H1 (cell line): ENCODE results near the gene PRKCA. TPM values are rescaled to one million over a fixed set of nuclear protein-coding genes. Genes with fewer than 3 reads are reported as not detected.

Source experiments
- JUND ChIP-seq: IDR thresholded peaks from 2 replicates; pipeline ENCODE4 v1.6.1; 2011; ENCODE audit warnings: mild to moderate bottlenecking, improper control_type of control experiment, low read length
- POLR2A ChIP-seq, 2 experiments: IDR thresholded peaks; 1 replicate in 1 of 2; 2 replicates in 1 of 2; pipeline ENCODE4 v1.6.1; 2011; ENCODE audit warnings: low read depth in 2 of 2, low read length in 2 of 2, mild to moderate bottlenecking in 2 of 2; ENCODE audit errors: control extremely low read depth in 1 of 2
- RAD21 ChIP-seq, 2 experiments: IDR thresholded peaks in 1 of 2; conservative IDR thresholded peaks in 1 of 2; 2 replicates each; pipeline ENCODE4 v1.6.1; 2011; ENCODE audit warnings: low read depth in 2 of 2, low read length in 2 of 2, improper control_type of control experiment in 1 of 2, inconsistent platforms in 1 of 2, mild to moderate bottlenecking in 1 of 2, moderate library complexity in 1 of 2
- polyA plus RNA-seq, 7 experiments: library from polyadenylated mRNA; depleted of rRNA in 3 of 7; stranded (reverse) in 5 of 7; unstranded in 2 of 7; fragments of >200 nt in 5 of 7; fragments of 200-250 nt in 2 of 7; gene quantifications; 1 replicate in 5 of 7; 2 replicates in 1 of 7; 4 replicates in 1 of 7; pipeline versions ENCODE4 v1.2.1 to v1.2.3, GENCODE V29; 2011 to 2013; ENCODE audit warnings: missing spikeins in 2 of 7, mixed read lengths in 2 of 7
- total RNA-seq: library from RNA; stranded (reverse); fragmentation: NEBNext Ultra II Directional; extraction: Animal tissue kit (Norgen Biotek cat#: 25700); gene quantifications from 2 replicates; pipeline ENCODE4 v1.2.1, GENCODE V29; 2021
- TF ChIP-seq, protein P1 (sequence below), 3 experiments: IDR thresholded peaks; 1 replicate in 2 of 3; 2 replicates in 1 of 3; pipeline versions ENCODE4 v1.5.1 to v1.6.1; 2011; ENCODE audit warnings: low read length in 3 of 3, mild to moderate bottlenecking in 3 of 3, inconsistent platforms in 2 of 3, low read depth in 1 of 3, moderate library complexity in 1 of 3; ENCODE audit not compliant: insufficient read depth in 1 of 3; ENCODE audit errors: control extremely low read depth in 1 of 3
- TF ChIP-seq, protein P2 (sequence below): IDR thresholded peaks from 2 replicates; pipeline ENCODE4 v1.6.1; 2012; ENCODE audit warnings: low read length, inconsistent platforms

The PRKCA gene
- total and polyA plus RNA-seq, 2 of the 8 experiments (the other 6 are each of a cell fraction or from before 2014, with no cell fraction given): 5.8 to 17.8 TPM

GRCh38 chr17:66557886-66558285 lies 255.5 kb downstream of the PRKCA start (continued):
- TF ChIP-seq, protein P1, sequence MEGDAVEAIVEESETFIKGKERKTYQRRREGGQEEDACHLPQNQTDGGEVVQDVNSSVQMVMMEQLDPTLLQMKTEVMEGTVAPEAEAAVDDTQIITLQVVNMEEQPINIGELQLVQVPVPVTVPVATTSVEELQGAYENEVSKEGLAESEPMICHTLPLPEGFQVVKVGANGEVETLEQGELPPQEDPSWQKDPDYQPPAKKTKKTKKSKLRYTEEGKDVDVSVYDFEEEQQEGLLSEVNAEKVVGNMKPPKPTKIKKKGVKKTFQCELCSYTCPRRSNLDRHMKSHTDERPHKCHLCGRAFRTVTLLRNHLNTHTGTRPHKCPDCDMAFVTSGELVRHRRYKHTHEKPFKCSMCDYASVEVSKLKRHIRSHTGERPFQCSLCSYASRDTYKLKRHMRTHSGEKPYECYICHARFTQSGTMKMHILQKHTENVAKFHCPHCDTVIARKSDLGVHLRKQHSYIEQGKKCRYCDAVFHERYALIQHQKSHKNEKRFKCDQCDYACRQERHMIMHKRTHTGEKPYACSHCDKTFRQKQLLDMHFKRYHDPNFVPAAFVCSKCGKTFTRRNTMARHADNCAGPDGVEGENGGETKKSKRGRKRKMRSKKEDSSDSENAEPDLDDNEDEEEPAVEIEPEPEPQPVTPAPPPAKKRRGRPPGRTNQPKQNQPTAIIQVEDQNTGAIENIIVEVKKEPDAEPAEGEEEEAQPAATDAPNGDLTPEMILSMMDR (IDR thresholded peaks at IDR 0.05; ENCODE audit: control extremely low read depth in 1 of 3, insufficient read depth in 1 of 3, low read depth in 1 of 3, low read length in 3 of 3): no peak
- TF ChIP-seq JUND (no peak), POLR2A (IDR thresholded peaks at IDR 0.05; ENCODE audit: control extremely low read depth in 1 of 2, low read depth in 2 of 2, low read length in 2 of 2) (no peak), RAD21 (IDR thresholded peaks at IDR 0.05 in 1 of 2, conservative IDR thresholded peaks at IDR 0.05 in 1 of 2; ENCODE audit: low read depth in 2 of 2, low read length in 2 of 2) (no peak)
- TF ChIP-seq, protein P2, sequence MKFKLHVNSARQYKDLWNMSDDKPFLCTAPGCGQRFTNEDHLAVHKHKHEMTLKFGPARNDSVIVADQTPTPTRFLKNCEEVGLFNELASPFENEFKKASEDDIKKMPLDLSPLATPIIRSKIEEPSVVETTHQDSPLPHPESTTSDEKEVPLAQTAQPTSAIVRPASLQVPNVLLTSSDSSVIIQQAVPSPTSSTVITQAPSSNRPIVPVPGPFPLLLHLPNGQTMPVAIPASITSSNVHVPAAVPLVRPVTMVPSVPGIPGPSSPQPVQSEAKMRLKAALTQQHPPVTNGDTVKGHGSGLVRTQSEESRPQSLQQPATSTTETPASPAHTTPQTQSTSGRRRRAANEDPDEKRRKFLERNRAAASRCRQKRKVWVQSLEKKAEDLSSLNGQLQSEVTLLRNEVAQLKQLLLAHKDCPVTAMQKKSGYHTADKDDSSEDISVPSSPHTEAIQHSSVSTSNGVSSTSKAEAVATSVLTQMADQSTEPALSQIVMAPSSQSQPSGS: no peak
